Peyer's patch (tissue), 4 donors: Measurements from ENCODE around the gene OGN. TPM values are rescaled to one million over a fixed set of nuclear protein-coding genes. Genes with fewer than 3 reads are reported as not detected.

Experiments
- DNase-seq, 3 donors: peaks; one replicate each; pipeline ENCODE4 v3.0.0-alpha.2; 2017 to 2019
- H3K27ac ChIP-seq, 4 donors: fragments of 200-600 bp; sonication (generic); one replicate each; pipeline ENCODE4 v1.5.1; 2016 to 2019
- H3K27me3 ChIP-seq, 2 donors: fragments of 200-600 bp; sonication (generic); one replicate each; pipeline ENCODE4 v1.5.1; 2019
- H3K36me3 ChIP-seq, 3 donors: fragments of 200-600 bp; sonication (generic); one replicate each; pipeline ENCODE4 v1.5.1; 2016 to 2019
- H3K4me1 ChIP-seq, 4 donors: fragments of 200-600 bp; sonication (generic); one replicate each; pipeline ENCODE4 v1.5.1; 2016 to 2019
- H3K4me3 ChIP-seq, 4 donors: fragments of 200-600 bp; sonication (generic); 1 replicate in 3 of 4; 2 replicates in 1 of 4; pipeline ENCODE4 v1.5.1; 2016 to 2019; ENCODE audit warnings: mild to moderate bottlenecking in 1 of 4
- H3K9me3 ChIP-seq, 4 donors: fragments of 200-600 bp; sonication (generic); one replicate each; pipeline ENCODE4 v1.5.1; 2016 to 2019; ENCODE audit warnings: mild to moderate bottlenecking in 1 of 4
- POLR2A ChIP-seq, 2 donors: fragments of 450-650 bp; IDR thresholded peaks; one replicate each; pipeline ENCODE4 v1.5.1; 2017; ENCODE audit warnings: antibody characterized with exemption in 2 of 2, mild to moderate bottlenecking in 2 of 2, moderate library complexity in 2 of 2
- total RNA-seq, 4 donors: library from RNA; depleted of rRNA; stranded (reverse); fragments of >200 nt; gene quantifications; one replicate each; pipeline ENCODE4 v1.1.0, GENCODE V29; 2016
- TF ChIP-seq, protein P1 (sequence below), 6 experiments: fragments of 450-650 bp in 4 of 6; fragments of 200-600 bp in 2 of 6; sonication (generic) in 1 of 6; IDR thresholded peaks; one replicate each; pipeline ENCODE4 v1.5.1; 2017 to 2019; ENCODE audit warnings: antibody characterized with exemption in 6 of 6, mild to moderate bottlenecking in 3 of 6, moderate library complexity in 1 of 6

The OGN gene
- total RNA-seq, 4 donors from 2014 or later = 2.6 to 9.7 (median 3.5) TPM

GRCh38 chr9:92345582-92345981 lies 58.8 kb downstream of the OGN start:
- TF ChIP-seq, protein P1, sequence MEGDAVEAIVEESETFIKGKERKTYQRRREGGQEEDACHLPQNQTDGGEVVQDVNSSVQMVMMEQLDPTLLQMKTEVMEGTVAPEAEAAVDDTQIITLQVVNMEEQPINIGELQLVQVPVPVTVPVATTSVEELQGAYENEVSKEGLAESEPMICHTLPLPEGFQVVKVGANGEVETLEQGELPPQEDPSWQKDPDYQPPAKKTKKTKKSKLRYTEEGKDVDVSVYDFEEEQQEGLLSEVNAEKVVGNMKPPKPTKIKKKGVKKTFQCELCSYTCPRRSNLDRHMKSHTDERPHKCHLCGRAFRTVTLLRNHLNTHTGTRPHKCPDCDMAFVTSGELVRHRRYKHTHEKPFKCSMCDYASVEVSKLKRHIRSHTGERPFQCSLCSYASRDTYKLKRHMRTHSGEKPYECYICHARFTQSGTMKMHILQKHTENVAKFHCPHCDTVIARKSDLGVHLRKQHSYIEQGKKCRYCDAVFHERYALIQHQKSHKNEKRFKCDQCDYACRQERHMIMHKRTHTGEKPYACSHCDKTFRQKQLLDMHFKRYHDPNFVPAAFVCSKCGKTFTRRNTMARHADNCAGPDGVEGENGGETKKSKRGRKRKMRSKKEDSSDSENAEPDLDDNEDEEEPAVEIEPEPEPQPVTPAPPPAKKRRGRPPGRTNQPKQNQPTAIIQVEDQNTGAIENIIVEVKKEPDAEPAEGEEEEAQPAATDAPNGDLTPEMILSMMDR (IDR thresholded peaks at IDR 0.05) = no peak
- no peak for TF ChIP-seq POLR2A (IDR thresholded peaks at IDR 0.05)
- no peak overlapping the region for H3K4me3 ChIP-seq

GRCh38 chr9:92342825-92343488 lies 61.4 kb downstream of the OGN start:
- H3K4me1 ChIP-seq = no peaks in the 10 kb centered on the region
- H3K36me3 ChIP-seq = no peaks in the 10 kb centered on the region
- no peaks in the 10 kb centered on the region for H3K9me3 ChIP-seq
- no peak for DNase-seq
- H3K27me3 ChIP-seq = no peaks in the 10 kb centered on the region
- TF ChIP-seq POLR2A (IDR thresholded peaks at IDR 0.05) = no peak
- TF ChIP-seq, protein P1 (IDR thresholded peaks at IDR 0.05) = peak in 2 of 6 experiments; percentile 28 to 31
- no peak overlapping the region for H3K4me3 ChIP-seq
- H3K27ac ChIP-seq = no peak overlapping the region

More at GRCh38 chr9:92345582-92345981, 58.8 kb downstream of the OGN start:
- DNase-seq = no peak
- Histone ChIP-seq H3K27ac (no peak overlapping the region), H3K27me3 (no peaks in the 10 kb centered on the region), H3K4me1 (peaks cover 0 to 9% (median 0%) of the 10 kb centered on the region in 4 donors), H3K9me3 (no peaks in the 10 kb centered on the region), H3K36me3 (no peaks in the 10 kb centered on the region)

- Histone ChIP-seq H3K27ac (no peak overlapping the region), H3K36me3 (no peaks in the 10 kb centered on the region), H3K9me3 (no peaks in the 10 kb centered on the region), H3K4me1 (no peaks in the 10 kb centered on the region), H3K27me3 (no peaks in the 10 kb centered on the region), H3K4me3 (no peak overlapping the region)
- no peak for TF ChIP-seq POLR2A (IDR thresholded peaks at IDR 0.05)
- TF ChIP-seq, protein P1 (IDR thresholded peaks at IDR 0.05) = no peak
- DNase-seq = no peak
Measured at GRCh38 chr9:92341578-92341977, 62.8 kb downstream of the OGN start.

- H3K4me3 ChIP-seq = no peak overlapping the region
- no peaks in the 10 kb centered on the region for H3K9me3 ChIP-seq
- no peaks in the 10 kb centered on the region for H3K36me3 ChIP-seq
- no peak overlapping the region for H3K27ac ChIP-seq
- DNase-seq = no peak
- no peaks in the 10 kb centered on the region for H3K27me3 ChIP-seq
- no peaks in the 10 kb centered on the region for H3K4me1 ChIP-seq
- TF ChIP-seq, protein P1 (IDR thresholded peaks at IDR 0.05) = no peak
- no peak for TF ChIP-seq POLR2A (IDR thresholded peaks at IDR 0.05)
Measured at GRCh38 chr9:92333282-92333634, 71.1 kb downstream of the OGN start.

Other genes starting within 250 kb of the OGN start
- 100 to 1,000 TPM in 1 of 4 donors, 10 to 100 TPM in 3; 34.2 to 164 (median 44.9) TPM for gene IARS1, start 110.9 kb downstream of the OGN start, total RNA-seq
- gene NOL8, start 79.2 kb downstream of the OGN start, total RNA-seq = 10 to 100 TPM; 25.8 to 94.1 (median 31.3) TPM
- 10 to 100 TPM in 1 of 4 donors, 1 to 10 TPM in 3; 2.8 to 51.2 (median 4.9) TPM for gene CENPP, start 78.6 kb downstream of the OGN start, total RNA-seq
- 1 to 10 TPM in 3 of 4 donors, not detected in 1; 1.2 to 5.4 (median 4.5) TPM for gene OMD, start 19.9 kb upstream of the OGN start, total RNA-seq
- 1 to 10 TPM; 2.5 to 4.7 (median 4.4) TPM for gene ASPN, start 77.9 kb upstream of the OGN start, total RNA-seq
- 10 to 100 TPM in 3 of 4 donors, 1 to 10 TPM in 1; 9.6 to 20.1 (median 12.1) TPM for gene ECM2, start 131.4 kb upstream of the OGN start, total RNA-seq